Subcutaneous abdominal adipose tissue (tissue), 5 donors: ENCODE data around the gene TRIM37.

Experiments
- H3K27ac ChIP-seq: one replicate; pipeline ENCODE4 v1.7.0; 2013; ENCODE audit warnings: low read depth, mild to moderate bottlenecking, inconsistent platforms, low read length, moderate library complexity
- H3K27me3 ChIP-seq, 5 donors: one replicate each; pipeline ENCODE4 v1.7.0; 2013; ENCODE audit warnings: low read length in 5 of 5, inconsistent platforms in 1 of 5; ENCODE audit not compliant: control insufficient read depth in 5 of 5, insufficient read depth in 4 of 5
- H3K36me3 ChIP-seq, 5 donors: one replicate each; pipeline ENCODE4 v1.7.0; 2013; ENCODE audit warnings: low read length in 5 of 5; ENCODE audit not compliant: control insufficient read depth in 5 of 5, insufficient read depth in 5 of 5
- H3K4me1 ChIP-seq, 5 donors: one replicate each; pipeline ENCODE4 v1.7.0; 2013; ENCODE audit warnings: low read length in 5 of 5, mild to moderate bottlenecking in 3 of 5, moderate library complexity in 1 of 5; ENCODE audit not compliant: control insufficient read depth in 5 of 5, insufficient read depth in 5 of 5
- H3K4me3 ChIP-seq, 5 donors: one replicate each; pipeline ENCODE4 v1.7.0; 2013; ENCODE audit warnings: low read length in 5 of 5, low read depth in 1 of 5
- H3K9ac ChIP-seq, 5 donors: one replicate each; pipeline ENCODE4 v1.7.0; 2013; ENCODE audit warnings: low read length in 5 of 5, mild to moderate bottlenecking in 4 of 5, moderate library complexity in 3 of 5
- H3K9me3 ChIP-seq, 5 donors: one replicate each; pipeline ENCODE4 v1.7.0; 2013; ENCODE audit warnings: low read length in 5 of 5; ENCODE audit not compliant: control insufficient read depth in 5 of 5
- donor health status: healthy.
- donor health status: healthy.
- donor health status: healthy.
- donor health status: healthy.
- donor health status: healthy.

The TRIM37 gene

DNA sequence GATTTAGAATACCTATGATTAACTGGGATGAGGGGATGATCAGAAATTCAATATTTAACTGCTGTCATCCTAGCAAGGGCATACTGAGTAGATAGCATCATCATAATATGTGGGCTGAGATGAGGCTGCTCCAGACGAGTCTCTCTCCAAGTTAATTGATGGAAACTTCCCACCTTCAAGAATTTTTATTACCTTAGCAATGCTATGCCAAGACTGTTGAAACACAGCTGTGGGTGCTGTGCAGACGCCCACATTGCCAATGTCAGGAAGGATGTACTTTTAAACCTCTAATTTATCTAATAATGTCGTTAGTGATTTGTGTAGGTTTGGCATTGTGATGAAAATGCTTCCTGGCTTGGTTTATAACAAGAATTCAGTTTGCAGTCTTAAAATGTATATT lies 170.4 kb downstream of the TRIM37 start:
- Histone ChIP-seq H3K27me3 (no peaks in the 10 kb centered on the region), H3K4me1 (no peaks in the 10 kb centered on the region), H3K36me3 (no peaks in the 10 kb centered on the region)

GRCh38 chr17:58932956-58933355 lies 173.7 kb downstream of the TRIM37 start:
- Histone ChIP-seq H3K4me3 (no peak overlapping the region), H3K9me3 (no peaks in the 10 kb centered on the region), H3K27ac (no peak overlapping the region), H3K27me3 (no peaks in the 10 kb centered on the region), H3K9ac (no peak overlapping the region), H3K4me1 (no peaks in the 10 kb centered on the region), H3K36me3 (no peaks in the 10 kb centered on the region)

More for the DNA sequence above, 170.4 kb downstream of the TRIM37 start:
- Histone ChIP-seq H3K4me3 (no peak overlapping the region), H3K27ac (no peak overlapping the region), H3K9ac (no peak overlapping the region), H3K9me3 (no peaks in the 10 kb centered on the region)
